Limb (tissue), 2 donors: ENCODE data around the gene ZNF224.

Experiments used
- DNase-seq, 2 donors: peaks; one replicate each; pipeline ENCODE4 v3.0.0-alpha.2; 2016; ENCODE audit errors: extremely low spot score in 2 of 2

The ZNF224 gene

DNA sequence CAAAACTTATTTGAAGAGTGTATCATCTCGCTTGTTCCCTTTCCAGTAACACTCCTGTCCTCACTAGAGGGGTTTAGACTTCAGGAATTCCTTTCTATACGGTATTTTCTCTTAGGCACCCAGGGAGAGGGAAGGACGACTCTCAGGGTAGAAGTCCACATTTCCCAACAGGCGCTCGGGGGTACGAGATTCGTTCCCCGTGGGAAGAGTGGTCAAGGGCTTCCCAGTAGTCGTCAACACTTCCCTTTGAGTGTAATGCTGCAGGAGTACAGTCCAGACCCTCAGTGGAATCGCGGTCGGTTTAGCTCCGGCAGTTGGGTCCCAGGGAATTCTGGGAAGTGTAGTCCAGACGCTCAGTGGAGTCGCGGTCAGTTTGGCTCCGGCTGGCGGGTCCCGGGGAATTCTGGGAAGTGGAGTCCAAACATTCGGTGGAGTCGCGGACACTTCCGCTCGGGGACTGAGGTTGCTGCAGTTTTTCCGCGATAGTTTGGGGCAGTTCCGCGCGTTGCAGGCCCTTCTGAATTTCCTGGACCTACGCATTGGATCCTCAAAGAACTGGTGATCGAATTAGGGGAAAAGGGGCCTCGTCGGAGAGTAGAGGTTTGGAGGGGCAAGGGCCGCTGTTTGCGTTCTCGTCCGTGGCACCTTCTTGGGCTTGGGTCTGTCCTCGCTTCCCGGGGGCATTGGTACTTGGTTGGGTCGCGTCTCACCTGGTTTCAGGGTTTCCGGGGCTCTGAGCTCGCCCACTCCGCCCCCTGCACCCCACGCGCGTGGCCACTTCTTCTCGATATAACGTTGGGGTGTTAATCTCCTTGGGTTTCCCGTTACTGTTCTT is at the start of gene ZNF224:
ZNF224 (plus strand) TSS at position 431 of the 835 bp plus-strand sequence. CDS start 3,513 bp downstream, outside the sequence.
- peak; percentile 92 to 94 for DNase-seq

DNA sequence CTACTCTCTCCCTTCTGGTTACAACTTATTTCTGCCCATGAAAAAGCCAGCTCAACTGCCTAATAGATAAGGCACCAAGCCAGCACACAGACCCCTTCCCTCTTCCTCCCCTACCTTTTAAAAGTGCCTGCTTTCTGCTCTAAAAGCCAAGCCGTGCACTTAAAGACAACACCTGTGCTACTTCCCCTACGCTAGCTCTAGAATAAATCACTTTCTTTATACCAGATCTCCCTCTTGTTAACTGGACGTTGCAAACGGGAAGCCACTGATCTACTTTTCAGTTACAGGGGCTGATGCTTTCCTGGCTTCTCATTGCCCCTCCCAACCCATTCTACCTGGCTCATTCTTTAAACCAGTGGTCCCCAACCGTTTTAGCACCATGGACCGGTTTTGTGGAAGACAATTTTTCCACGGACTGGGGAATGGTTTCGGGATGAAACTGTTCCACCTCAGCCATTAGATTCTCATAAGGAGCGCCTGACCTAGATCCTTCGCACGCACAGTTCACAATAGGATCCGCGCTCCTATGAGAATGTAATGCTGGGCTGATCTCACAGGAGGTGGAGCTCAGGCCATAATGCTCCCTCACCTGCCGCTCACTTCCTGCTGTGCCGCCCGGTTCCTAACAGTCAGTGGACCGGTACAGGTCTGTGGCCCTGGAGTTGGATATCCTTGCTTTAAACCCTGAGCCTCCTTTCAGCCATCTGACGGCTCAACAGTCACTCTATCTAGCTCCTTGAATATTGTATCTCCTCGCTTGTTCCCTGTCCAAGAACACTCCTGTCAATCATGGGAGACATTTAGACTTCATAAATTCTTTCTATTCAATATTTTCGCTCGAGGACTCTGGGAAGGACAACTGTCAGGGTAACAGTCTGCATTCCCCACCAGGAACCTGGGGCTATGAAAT is 43.2 kb upstream of the ZNF224 start:
- DNase-seq: no peak

DNA sequence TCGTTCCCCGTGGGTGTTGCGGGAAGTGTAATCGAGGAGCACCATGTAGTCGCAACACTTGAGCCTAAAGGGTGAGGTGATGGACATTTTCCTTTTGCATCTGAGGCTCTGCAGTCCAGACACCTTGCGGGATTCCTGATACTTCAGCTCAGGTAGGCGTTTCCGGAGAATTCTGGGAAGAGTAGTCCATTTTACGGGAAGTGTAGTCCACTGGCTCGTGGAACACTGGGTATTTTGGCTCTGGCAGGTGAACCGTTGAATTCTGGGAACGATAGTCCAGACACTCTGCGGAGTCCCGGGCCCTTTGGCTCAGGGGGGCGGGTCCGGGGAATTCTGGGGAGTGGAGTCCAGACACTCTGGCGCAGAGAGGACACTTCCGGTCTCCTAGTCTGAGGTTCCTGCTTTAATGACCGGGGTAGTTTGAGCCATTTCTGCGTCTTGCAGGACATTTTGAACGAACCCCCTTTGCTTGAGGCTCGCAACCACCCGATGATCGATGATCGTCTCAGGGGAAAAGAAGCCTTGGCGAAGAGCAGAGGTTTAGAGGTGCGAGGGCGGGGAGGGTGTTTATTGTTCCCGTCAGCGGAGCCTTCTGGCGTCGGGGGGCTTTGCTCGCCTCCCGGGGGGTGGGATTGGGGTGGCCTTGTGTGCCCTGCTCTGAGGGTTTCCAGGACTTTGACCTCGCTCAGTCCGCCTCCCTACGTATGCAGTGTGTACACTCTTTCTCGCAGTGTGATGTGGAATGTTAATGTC is 42.3 kb upstream of the ZNF224 start, which contains the start of gene ZNF223:
ZNF223 (plus strand) TSS at position 387 of the 753 bp plus-strand sequence. CDS start 3,141 bp downstream, outside the sequence.
- peak; percentile 95 to 97 for DNase-seq

DNA sequence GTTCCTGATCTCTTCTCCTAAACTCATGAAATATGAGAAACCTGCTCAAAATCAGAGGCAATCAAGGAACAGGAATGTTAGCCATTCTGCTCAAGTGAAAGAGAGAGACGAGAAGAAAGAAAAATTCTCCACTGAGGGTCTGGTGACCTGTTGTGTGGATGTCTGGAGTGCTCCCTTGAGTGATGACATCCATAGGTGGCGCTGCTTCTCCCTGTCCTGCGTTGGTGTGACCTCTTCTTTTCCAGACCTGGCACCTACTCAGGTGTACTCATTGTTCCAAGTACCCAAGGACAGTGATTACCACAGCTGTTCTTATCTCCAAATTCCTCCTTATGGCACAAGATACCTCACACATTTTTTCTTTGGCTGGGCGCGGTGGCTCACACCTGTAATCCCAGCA is 38.3 kb upstream of the ZNF224 start:
- no peak for DNase-seq

DNA sequence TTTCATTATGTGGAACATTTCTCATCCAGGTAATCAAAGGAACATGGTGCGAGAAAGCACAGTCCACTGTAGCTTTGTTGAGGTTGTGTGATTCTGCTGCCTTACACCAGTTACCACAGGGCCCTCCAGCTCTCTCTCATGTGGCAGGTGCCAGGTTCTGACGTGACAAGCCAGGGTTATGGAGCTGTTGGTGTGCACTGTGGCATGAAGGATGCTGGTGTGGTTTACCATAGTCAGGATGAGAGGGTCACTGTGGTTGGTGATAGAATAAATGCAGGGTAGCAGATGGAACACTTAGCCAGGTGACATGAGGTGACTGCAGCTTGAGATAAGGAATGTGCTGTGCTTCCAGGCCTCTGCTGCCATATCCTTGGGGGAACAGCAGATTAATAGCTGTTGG is 34.9 kb upstream of the ZNF224 start:
- DNase-seq: no peak

DNA sequence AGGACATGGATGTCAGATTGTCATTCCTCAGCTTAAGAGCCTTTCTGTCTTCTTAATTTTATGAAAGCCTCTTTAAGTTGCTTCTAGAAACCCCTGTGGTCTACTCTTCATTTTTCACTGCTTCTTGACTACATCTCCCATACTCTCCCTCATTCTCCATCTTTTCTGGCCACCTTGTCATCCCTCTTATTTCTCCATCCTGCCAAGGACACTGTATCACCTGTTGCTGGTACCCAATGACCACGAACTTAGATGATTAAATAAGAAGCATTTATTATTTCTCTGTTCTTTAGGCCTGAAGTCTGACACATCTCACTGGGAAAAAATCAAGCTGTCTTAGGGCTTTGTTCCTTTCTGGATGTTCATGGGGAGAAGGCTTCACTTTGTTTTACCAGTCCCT is 33.1 kb upstream of the ZNF224 start:
- DNase-seq: no peak

DNA sequence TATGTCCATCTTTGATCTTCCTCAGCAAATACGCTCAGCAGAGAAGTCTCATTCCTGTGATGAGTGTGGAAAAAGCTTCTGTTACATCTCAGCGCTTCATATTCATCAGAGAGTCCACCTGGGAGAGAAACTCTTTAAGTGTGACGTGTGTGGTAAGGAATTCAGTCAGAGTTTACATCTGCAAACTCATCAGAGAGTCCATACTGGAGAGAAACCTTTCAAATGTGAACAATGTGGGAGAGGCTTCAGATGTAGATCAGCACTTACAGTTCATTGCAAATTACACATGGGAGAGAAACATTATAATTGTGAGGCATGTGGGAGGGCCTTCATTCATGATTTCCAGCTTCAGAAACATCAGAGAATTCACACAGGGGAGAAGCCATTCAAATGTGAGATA is 27.9 kb upstream of the ZNF224 start:
- no peak for DNase-seq

DNA sequence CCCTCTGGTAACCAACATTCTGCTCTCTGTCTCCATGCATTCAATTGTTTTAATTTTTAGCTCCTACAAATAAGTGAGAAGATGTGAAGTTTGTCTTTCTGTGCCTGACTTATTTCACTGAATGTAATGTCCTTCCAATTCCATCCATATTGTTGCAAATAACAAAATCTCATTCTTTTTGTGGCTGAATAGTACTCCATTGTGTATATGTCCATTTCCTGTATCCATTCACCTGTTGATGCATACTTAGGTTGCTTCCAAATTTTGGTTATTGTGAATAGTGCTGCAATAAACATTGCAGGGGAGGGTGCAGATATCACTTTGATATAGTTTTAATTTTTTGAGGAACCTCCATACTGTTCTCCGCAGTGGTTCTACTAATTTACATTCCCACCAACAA is 24.7 kb upstream of the ZNF224 start:
- DNase-seq: no peak

DNA sequence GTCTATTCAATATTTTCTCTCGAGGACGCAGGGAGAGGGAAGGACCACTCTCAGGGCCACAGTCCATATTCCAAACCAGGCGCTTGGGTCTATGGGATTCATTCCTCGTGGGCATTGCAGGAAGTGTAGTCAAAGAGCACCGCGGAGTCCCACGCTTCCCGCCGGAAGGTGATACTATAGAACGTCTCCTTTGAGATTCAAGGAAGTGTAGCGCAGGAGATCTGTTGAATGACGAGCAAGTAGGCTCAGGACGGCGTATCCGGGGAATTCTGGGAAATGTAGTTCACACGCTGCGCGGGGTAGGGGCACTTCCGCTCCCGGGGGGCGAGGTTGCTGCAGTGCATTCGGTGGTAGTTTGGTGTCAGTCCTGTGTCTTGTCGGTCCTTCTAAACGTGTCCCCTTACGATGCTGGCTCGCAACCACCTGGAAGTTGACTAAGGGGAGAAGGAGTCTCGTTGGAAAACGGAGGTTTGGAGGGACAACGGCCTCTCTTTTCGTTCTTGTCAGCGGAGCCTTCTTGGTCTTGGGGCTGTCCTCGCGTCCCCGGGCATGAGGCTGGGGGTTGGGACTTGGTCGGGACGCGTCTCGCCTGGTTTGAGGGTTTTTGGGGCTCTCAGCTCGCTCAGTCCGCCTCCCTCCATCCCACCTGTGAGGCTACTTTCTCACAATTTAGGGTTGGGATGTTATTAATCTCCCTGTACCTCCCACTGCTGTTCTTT is 22.2 kb upstream of the ZNF224 start, which contains the start of gene ZNF284:
ZNF284 (plus strand) TSS at position 336 of the 719 bp plus-strand sequence. CDS start 4,231 bp downstream, outside the sequence.
- DNase-seq: peak; percentile 93

DNA sequence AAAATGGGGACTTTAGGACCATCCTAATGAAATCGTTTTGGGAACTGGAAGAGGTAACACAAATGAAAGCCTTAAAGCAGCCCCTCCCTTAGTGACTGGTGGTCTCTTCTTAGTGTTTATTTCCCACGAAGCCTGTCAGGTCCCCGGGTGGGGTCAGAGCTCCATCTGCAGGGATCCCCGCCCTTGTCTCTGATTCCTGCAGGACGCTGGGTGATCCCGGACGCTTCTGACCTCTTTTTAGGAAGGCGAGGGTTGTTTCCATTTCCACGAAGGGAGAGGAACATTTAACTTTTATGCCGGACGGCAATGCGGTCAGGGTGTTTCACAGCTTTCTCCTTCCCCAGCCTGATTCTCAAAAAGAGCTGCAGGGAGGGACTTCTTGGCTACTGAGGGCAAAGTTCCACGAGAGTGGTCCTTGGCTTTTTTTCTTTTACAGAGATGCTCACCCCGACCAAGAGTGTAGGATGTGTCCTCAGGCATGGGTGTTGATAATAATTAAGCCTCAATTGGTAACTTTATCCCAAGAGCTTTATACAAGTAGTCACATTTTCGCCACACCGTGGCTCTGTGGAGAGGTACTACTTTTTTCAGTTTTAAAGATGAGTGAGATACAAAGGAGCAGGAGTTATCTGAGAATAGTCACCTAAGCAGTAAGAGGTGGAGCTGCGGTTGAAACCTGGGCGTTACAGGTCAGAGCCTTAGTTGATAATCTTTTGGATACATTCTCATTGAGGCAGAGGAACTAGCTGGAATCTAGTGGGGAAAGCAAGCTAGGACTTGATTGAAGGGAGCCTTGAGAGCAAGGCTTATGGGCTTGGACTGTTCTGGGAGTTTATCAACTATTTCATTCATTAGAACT is 21.4 kb upstream of the ZNF224 start:
- DNase-seq: no peak

DNA sequence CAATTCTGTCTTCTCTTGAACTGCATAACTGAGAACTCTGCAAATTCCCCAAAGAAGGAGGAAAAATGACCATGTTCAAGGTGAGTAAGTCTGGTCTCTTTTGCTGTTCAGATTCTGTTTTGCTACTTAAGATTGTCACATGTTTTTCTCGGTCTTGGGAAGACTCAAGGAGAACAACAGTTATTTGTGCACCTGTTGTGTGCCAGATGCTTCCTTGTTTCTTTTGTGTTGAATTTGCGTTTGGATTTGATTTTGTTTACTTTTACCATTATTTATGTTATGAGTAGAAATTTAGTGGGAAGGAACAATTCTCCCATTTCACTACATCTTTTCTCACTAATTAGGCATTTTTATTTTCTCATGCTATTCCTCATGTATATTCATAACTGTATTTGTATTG is 17.8 kb upstream of the ZNF224 start:
- no peak for DNase-seq

DNA sequence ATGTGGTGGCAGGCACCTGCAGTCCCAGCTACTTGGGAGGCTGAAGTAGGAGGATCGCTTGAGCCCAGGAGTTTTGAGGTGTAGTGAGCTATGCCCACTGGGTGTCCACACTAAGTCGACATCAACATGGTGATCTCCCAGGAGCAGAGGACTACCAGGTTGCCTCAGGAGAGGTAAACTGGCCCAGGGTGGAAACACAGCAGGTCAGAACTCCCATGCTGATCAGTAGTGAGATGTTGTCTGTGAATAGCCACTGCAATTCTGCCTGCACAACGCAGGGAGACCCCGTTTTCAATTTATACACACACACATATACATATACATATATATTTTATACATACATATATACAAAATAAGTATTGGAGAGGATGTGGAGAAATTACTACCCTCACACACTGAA is 2.1 kb upstream of the ZNF224 start:
- DNase-seq: no peak

DNA sequence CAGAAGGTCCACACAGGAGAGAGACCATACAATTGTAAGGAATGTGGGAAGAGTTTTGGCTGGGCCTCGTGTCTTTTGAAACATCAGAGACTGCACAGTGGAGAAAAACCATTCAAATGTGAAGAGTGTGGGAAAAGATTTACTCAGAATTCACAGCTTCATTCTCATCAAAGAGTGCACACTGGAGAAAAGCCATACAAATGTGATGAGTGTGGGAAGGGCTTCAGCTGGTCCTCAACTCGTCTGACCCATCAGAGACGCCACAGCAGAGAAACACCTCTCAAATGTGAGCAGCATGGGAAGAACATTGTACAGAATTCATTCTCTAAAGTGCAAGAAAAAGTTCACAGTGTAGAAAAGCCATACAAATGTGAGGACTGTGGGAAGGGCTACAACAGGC is 13.6 kb downstream of the ZNF224 start:
- no peak for DNase-seq

DNA sequence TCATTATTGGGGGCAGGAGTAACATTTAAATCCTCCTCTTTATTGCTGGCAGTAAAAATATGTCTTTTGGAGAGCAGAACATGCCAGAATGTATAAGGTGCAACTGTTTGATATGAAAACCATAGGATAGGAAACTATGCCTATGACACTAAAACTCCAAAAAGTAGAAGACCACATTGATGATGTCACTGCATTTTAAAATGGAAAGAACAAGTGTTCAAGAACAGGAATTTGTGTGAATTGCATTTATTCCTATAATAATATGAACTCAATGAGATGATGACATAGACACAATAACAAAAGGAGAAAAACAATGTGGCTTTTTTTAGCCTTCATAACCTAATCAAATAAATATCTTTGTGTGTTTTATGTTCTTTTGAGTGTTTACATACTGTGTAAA is 15.3 kb downstream of the ZNF224 start:
- DNase-seq: no peak

DNA sequence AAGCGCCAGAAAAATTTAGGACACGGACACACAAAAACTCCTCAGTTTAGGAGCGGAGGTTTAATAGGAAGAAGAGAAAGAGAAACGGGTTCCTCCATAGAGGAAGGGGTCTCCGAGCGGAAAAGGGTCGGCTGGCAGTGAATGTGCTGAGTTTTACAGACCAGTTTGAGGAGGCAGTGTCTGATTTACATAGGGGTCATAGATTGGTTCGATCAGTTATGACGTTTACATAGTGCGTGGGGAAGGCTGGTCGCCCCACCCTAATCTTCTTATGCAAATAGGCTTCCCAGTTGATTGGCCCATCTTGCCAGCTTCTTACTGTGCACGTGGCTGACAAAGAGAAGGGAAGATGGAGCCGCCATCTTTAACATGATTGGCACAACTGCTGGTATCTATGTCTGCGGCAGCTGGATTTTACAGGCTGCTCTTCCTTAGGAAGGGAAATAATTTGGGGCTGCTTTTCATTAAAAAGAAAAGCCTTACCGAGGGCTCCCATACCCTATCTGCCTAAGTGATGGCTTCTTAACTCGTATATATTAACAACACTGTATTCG is 17.8 kb downstream of the ZNF224 start:
- peak; percentile 47 to 53 for DNase-seq

DNA sequence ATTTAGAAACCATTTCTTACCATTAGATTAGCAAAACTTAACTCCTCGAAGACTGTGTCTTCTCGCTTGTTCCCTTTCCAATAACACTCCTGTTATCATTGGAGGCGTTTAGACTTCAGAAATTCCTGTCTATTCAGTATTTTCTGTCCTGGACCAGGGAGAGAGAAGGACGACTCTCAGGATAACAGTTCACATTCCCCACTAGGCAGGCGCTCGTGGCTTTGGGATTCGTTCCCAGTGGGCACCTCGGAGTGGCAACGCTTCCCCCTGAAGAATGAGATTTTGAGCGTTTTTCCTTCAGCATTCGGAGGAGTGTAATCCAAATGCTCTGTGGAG is 18.6 kb downstream of the ZNF224 start:
- DNase-seq: no peak

DNA sequence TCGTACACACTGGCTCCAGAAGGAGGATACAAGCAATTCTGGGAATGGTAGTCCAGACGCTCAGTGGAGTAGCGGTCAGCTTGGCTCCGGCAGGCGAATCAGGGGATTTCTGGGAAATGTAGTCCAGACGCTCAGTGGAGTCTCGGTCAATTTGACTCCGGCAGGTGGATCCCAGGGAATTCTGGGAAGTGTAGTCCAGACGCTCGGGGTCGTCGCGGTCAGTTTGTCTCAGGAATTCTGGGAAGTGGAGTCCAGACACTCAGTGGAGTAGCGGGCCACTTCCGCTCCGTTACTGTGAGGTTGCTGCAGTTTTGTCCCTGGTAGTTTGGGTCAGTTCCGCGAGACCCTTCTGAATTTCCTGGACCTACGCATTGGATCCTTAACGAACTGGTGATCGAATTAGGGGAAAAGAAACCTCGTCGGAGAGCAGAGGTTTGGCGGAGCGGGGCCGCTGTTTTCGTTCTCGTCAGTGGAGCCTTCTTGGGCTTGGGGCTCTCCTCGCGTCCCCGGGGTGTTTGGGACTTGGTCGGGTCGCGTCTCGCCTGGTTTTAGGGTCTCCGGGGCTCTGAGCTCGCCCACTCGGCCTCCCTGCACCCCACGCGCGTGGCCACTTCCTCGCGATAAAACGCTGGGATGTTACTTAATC is 19.1 kb downstream of the ZNF224 start, which contains the start of gene ZNF225:
ZNF225 (plus strand) TSS at position 262 of the 646 bp plus-strand sequence. CDS start 2,429 bp downstream, outside the sequence.
- peak; percentile 94 to 99 for DNase-seq

DNA sequence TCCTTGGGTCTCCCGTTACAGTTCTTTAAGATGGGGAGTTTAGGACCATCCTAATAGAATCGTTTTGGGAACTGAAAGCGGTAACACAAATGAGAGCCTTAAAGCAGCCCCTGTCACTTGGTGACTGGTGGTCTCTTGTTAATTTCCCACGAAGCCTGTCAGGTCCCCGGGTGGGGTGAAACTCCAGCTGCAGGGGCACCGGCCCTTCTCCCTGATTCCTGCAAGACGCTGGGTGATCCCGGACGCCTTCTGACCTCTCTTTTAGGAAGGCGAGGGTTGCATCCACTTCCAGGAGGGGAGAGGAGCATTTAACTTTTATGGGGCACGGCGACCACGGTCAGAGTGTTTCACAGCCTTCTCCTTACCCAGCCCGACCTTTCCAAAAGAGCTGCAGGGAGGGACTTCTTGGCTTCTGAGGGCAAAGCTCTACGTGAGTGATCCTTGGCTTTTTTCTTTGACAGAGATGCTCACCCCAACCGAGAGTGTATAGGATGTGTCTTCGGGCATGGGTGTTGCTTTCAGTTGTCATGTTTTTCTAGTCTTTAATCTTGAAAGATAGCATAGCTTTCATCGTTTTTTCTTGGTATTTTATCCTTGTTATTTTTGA is 19.7 kb downstream of the ZNF224 start:
- DNase-seq: no peak
